HCT116 (cell line): ENCODE results near the gene ADARB2. TPM values are rescaled to one million over a fixed set of nuclear protein-coding genes. Genes with fewer than 3 reads are reported as not detected.

ENCODE experiments used
- ATAC-seq: fragments of 200-7000 bp; cut with Tn5 transposase; 2 replicates; pipeline ENCODE4 v1.9.1; 2020; ENCODE audit warnings: mild to moderate bottlenecking, moderate library complexity
- BruUV-seq: library from RNA; stranded (reverse); fragments of 400-500 nt; replicated peaks from 2 replicates; lab custom pipeline; 2021; lab: Mats Ljungman, UMichigan
- CTCF ChIA-PET: fragments of 300-600 bp; sonication (Branson Sonifier 250); formaldehyde crosslinking; loops from one replicate; lab custom pipeline; 2021; ENCODE audit warnings: antibody characterized with exemption; lab: Charles Lee
- POLR2A ChIA-PET: fragments of 300-600, 350-600 bp; sonication (Branson Sonifier 250); formaldehyde crosslinking; loops from one replicate; lab custom pipeline; 2021; ENCODE audit warnings: antibody characterized with exemption; lab: Charles Lee
- RAD21 ChIA-PET, 2 experiments: fragments of 300-600 bp; sonication (Branson Sonifier 250); formaldehyde crosslinking; loops; one replicate each; lab custom pipeline; 2023; ENCODE audit warnings: low total read pairs in 2 of 2; ENCODE audit not compliant: uncharacterized antibody in 2 of 2, unreplicated experiment in 2 of 2, low non-redundant PET in 1 of 2; lab: Charles Lee
- DNase-seq: peaks from one replicate; pipeline ENCODE4 v3.0.0-alpha.2; 2010; ENCODE audit warnings: low read depth, low spot score
- H2AFZ ChIP-seq: fragments of 200-600 bp; shearing (Covaris generic), sonication (generic); 2 replicates; pipeline ENCODE4 v1.6.1; 2017; ENCODE audit warnings: low read depth, mixed run types, mixed read lengths, antibody characterized with exemption, low read length; ENCODE audit not compliant: poor library complexity, severe bottlenecking
- H3K27ac ChIP-seq: 2 replicates; pipeline ENCODE4 v1.5.1; 2012; ENCODE audit warnings: low read depth, low read length
- H3K27me3 ChIP-seq: fragments of 200-600 bp; sonication (generic); 2 replicates; pipeline ENCODE4 v1.6.1; 2016; ENCODE audit warnings: mixed run types, low read length, mixed read lengths; ENCODE audit not compliant: insufficient read depth
- H3K36me3 ChIP-seq, 2 experiments: fragments of 200-500 bp in 1 of 2; fragments of 200-600 bp in 1 of 2; sonication (Bioruptor generic) in 1 of 2; sonication (generic) in 1 of 2; 2 replicates each; pipeline versions ENCODE4 v1.5.1 to v1.6.1; 2014 to 2016; ENCODE audit warnings: low read length in 2 of 2, inconsistent platforms in 1 of 2, mixed read lengths in 1 of 2, mixed run types in 1 of 2; ENCODE audit not compliant: insufficient read depth in 2 of 2, control insufficient read depth in 1 of 2
- H3K4me1 ChIP-seq, 2 experiments: fragments of 200-600 bp in 1 of 2; sonication (generic) in 1 of 2; 2 replicates each; pipeline versions ENCODE4 v1.5.1 to v1.6.1; 2012 to 2017; ENCODE audit warnings: low read length in 2 of 2, inconsistent platforms in 1 of 2, mild to moderate bottlenecking in 1 of 2, mixed read lengths in 1 of 2, mixed run types in 1 of 2, moderate library complexity in 1 of 2; ENCODE audit not compliant: insufficient read depth in 2 of 2, control insufficient read depth in 1 of 2
- H3K4me2 ChIP-seq: fragments of 200-600 bp; sonication (generic); 2 replicates; pipeline ENCODE4 v1.6.1; 2017; ENCODE audit warnings: mixed run types, low read length, mixed read lengths
- H3K4me3 ChIP-seq, 2 experiments: fragments of 200-600 bp in 1 of 2; sonication (generic) in 1 of 2; replicated peaks in 1 of 2; 2 replicates each; pipeline ENCODE4 v1.5.1; 2011 to 2016; ENCODE audit warnings: low read length in 2 of 2, control low read depth in 1 of 2, low read depth in 1 of 2, mild to moderate bottlenecking in 1 of 2, mixed read lengths in 1 of 2, mixed run types in 1 of 2
- H3K79me2 ChIP-seq: fragments of 200-600 bp; sonication (generic); 2 replicates; pipeline ENCODE4 v1.6.1; 2017; ENCODE audit warnings: mild to moderate bottlenecking, mixed run types, low read length, moderate library complexity, mixed read lengths; ENCODE audit not compliant: insufficient read depth
- H3K9ac ChIP-seq: fragments of 200-600 bp; sonication (generic); 2 replicates; pipeline ENCODE4 v1.6.1; 2016; ENCODE audit warnings: low read length, mixed read lengths
- H3K9me2 ChIP-seq: fragments of 200-600 bp; sonication (generic), shearing (Covaris generic); 2 replicates; pipeline ENCODE4 v1.6.1; 2017; ENCODE audit warnings: mixed run types, mild to moderate bottlenecking, moderate library complexity; ENCODE audit not compliant: insufficient read depth
- H3K9me3 ChIP-seq, 2 experiments: fragments of 200-500 bp in 1 of 2; fragments of 200-600 bp in 1 of 2; sonication (Bioruptor generic) in 1 of 2; sonication (generic) in 1 of 2; 2 replicates each; pipeline ENCODE4 v1.6.1; 2014 to 2017; ENCODE audit warnings: low read length in 2 of 2, mixed read lengths in 2 of 2, inconsistent platforms in 1 of 2, low read depth in 1 of 2, mild to moderate bottlenecking in 1 of 2, mixed run types in 1 of 2, moderate library complexity in 1 of 2; ENCODE audit not compliant: control insufficient read depth in 1 of 2, insufficient read depth in 1 of 2
- H4K20me1 ChIP-seq: fragments of 200-600 bp; sonication (generic), shearing (Covaris generic); 2 replicates; pipeline ENCODE4 v1.6.1; 2017; ENCODE audit warnings: mixed run types, mild to moderate bottlenecking, moderate library complexity; ENCODE audit not compliant: insufficient read depth
- CBX3 ChIP-seq: IDR thresholded peaks from 2 replicates; pipeline ENCODE4 v1.6.1; 2012; ENCODE audit warnings: low read depth
- CEBPB ChIP-seq: IDR thresholded peaks from 2 replicates; pipeline ENCODE4 v1.6.1; 2012; ENCODE audit warnings: low read depth
- EGR1 ChIP-seq: IDR thresholded peaks from 2 replicates; pipeline ENCODE4 v1.6.1; 2012; ENCODE audit warnings: low read depth
- ELF1 ChIP-seq: IDR thresholded peaks from 2 replicates; pipeline ENCODE4 v1.6.1; 2012; ENCODE audit warnings: low read depth, borderline replicate concordance
- EZH2 ChIP-seq: fragments of 200-600 bp; sonication (generic); IDR thresholded peaks from 2 replicates; pipeline ENCODE4 v1.6.1; 2017; ENCODE audit warnings: antibody characterized with exemption, mixed run types
- EZH2phosphoT487 ChIP-seq: fragments of 200-600 bp; IDR thresholded peaks from 2 replicates; pipeline ENCODE4 v1.6.1; 2018; ENCODE audit warnings: antibody characterized with exemption, borderline replicate concordance
- FOSL1 ChIP-seq: IDR thresholded peaks from 2 replicates; pipeline ENCODE4 v1.6.1; 2012; ENCODE audit warnings: low read depth
- JUND ChIP-seq: IDR thresholded peaks from 2 replicates; pipeline ENCODE4 v1.6.1; 2012
- POLR2AphosphoS5 ChIP-seq: IDR thresholded peaks from 2 replicates; pipeline ENCODE4 v1.6.1; 2011; ENCODE audit warnings: mild to moderate bottlenecking, low read depth, low read length, moderate library complexity
- RAD21 ChIP-seq: IDR thresholded peaks from 2 replicates; pipeline ENCODE4 v1.6.1; 2012; ENCODE audit warnings: low read depth, mild to moderate bottlenecking
- SIN3A ChIP-seq: IDR thresholded peaks from 2 replicates; pipeline ENCODE4 v1.6.1; 2012; ENCODE audit warnings: low read depth
- SP1 ChIP-seq: IDR thresholded peaks from 2 replicates; pipeline ENCODE4 v1.6.1; 2012; ENCODE audit warnings: low read depth
- TCF7L2 ChIP-seq: IDR thresholded peaks from 2 replicates; pipeline ENCODE4 v1.7.0; 2011; ENCODE audit warnings: borderline replicate concordance, inconsistent platforms; ENCODE audit not compliant: insufficient read depth, insufficient read length; ENCODE audit errors: extremely low read depth
- ZFX ChIP-seq: fragments of 450-650 bp; IDR thresholded peaks from 2 replicates; pipeline ENCODE4 v1.6.1; 2017
- ZNF274 ChIP-seq: fragments of 200-500 bp; sonication (Bioruptor generic); IDR thresholded peaks from 2 replicates; pipeline ENCODE4 v1.6.1; 2014; ENCODE audit warnings: mild to moderate bottlenecking, low read depth, low read length, inconsistent platforms
- intact Hi-C: fragments of 100-400 bp; cut with micrococcal nuclease; formaldehyde crosslinking; loops from 2 replicates; pipeline ENCODE4 v1.10.0; 2022
- total RNA-seq: library from RNA; stranded (reverse); gene quantifications from one replicate; pipeline ENCODE4 v1.2.1, GENCODE V29; 2021; ENCODE audit not compliant: unreplicated experiment
- TF ChIP-seq, protein P1 (sequence below), 3 experiments: fragments of 200-600 bp in 1 of 3; sonication (generic) in 1 of 3; IDR thresholded peaks in 2 of 3; conservative IDR thresholded peaks in 1 of 3; 2 replicates each; pipeline ENCODE4 v1.5.1; 2012 to 2017; ENCODE audit warnings: low read depth in 2 of 3, low read length in 2 of 3, antibody characterized with exemption in 1 of 3, borderline replicate concordance in 1 of 3, control low read depth in 1 of 3, mild to moderate bottlenecking in 1 of 3, mixed read lengths in 1 of 3, mixed run types in 1 of 3, moderate library complexity in 1 of 3; ENCODE audit not compliant: insufficient read depth in 1 of 3
- TF ChIP-seq, protein P2 (sequence below): IDR thresholded peaks from 2 replicates; pipeline ENCODE4 v1.6.1; 2011; ENCODE audit warnings: mild to moderate bottlenecking, low read length, moderate library complexity; ENCODE audit not compliant: insufficient replicate concordance; ENCODE audit errors: extremely low read depth
- TF ChIP-seq, protein P3 (sequence below): IDR thresholded peaks from 2 replicates; pipeline ENCODE4 v1.6.1; 2012
- TF ChIP-seq, protein P4 (sequence below): IDR thresholded peaks from 2 replicates; pipeline ENCODE4 v1.6.1; 2012; ENCODE audit warnings: low read depth
- TF ChIP-seq, protein P5 (sequence below): IDR thresholded peaks from 2 replicates; pipeline ENCODE4 v1.6.1; 2012

ADARB2 gene
- total RNA-seq, 1 experiment from 2014 or later, result not detected

DNA sequence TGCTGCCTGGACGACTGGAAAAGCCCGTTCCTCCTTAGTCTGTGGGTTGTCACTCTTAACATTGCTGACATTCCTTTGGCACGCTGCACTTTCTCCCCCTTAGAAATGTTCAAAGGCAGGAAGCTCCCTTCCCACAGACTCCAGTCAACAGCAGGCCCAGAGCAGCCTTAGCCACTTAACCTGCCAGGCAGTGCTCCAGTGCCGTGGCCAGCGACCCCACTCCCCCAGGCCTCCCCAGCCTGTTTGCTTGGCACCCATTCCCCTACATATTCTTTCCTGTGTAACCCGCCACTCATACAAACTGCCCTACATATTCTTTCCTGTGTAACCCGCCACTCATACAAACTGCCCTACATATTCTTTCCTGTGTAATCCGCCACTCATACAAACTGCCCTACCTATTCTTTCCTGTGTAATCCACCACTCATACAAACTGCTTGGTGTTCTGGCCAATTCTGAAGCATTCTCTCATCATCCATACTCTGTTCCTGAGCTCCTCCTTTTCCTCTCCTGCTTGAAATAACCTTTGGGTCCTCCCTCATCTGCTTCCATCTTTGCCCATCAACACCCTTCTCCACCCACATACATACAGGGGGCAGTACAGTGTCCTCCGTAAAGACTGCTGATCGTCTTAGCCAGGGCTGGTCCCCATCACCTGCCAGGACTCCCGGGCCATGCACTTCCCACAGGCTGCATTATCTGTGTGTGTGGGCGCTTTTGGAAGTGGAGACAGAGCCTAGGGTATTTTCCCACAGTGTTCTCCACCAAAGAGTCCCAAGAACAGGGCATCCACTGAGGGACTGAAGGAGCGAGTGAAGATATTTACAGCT is 57.3 kb downstream of the ADARB2 start:
- no peaks in the 10 kb centered on the region for H3K36me3 ChIP-seq
- H3K79me2 ChIP-seq, result no peaks in the 10 kb centered on the region
- TF ChIP-seq EZH2phosphoT487 (no peak), ELF1 (no peak), SIN3A (no peak), JUND (no peak), EGR1 (no peak), ZNF274 (no peak), TCF7L2 (no peak), CBX3 (no peak), POLR2AphosphoS5 (no peak), SP1 (no peak), CEBPB (no peak), FOSL1 (no peak), RAD21 (no peak), EZH2 (no peak), ZFX (no peak)
- TF ChIP-seq, protein P1, sequence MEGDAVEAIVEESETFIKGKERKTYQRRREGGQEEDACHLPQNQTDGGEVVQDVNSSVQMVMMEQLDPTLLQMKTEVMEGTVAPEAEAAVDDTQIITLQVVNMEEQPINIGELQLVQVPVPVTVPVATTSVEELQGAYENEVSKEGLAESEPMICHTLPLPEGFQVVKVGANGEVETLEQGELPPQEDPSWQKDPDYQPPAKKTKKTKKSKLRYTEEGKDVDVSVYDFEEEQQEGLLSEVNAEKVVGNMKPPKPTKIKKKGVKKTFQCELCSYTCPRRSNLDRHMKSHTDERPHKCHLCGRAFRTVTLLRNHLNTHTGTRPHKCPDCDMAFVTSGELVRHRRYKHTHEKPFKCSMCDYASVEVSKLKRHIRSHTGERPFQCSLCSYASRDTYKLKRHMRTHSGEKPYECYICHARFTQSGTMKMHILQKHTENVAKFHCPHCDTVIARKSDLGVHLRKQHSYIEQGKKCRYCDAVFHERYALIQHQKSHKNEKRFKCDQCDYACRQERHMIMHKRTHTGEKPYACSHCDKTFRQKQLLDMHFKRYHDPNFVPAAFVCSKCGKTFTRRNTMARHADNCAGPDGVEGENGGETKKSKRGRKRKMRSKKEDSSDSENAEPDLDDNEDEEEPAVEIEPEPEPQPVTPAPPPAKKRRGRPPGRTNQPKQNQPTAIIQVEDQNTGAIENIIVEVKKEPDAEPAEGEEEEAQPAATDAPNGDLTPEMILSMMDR (IDR thresholded peaks at IDR 0.05 in 2 of 3, conservative IDR thresholded peaks at IDR 0.05 in 1 of 3; ENCODE audit: borderline replicate concordance in 1 of 3, insufficient read depth in 1 of 3, low read depth in 2 of 3, low read length in 2 of 3), result no peak
- TF ChIP-seq, protein P2, sequence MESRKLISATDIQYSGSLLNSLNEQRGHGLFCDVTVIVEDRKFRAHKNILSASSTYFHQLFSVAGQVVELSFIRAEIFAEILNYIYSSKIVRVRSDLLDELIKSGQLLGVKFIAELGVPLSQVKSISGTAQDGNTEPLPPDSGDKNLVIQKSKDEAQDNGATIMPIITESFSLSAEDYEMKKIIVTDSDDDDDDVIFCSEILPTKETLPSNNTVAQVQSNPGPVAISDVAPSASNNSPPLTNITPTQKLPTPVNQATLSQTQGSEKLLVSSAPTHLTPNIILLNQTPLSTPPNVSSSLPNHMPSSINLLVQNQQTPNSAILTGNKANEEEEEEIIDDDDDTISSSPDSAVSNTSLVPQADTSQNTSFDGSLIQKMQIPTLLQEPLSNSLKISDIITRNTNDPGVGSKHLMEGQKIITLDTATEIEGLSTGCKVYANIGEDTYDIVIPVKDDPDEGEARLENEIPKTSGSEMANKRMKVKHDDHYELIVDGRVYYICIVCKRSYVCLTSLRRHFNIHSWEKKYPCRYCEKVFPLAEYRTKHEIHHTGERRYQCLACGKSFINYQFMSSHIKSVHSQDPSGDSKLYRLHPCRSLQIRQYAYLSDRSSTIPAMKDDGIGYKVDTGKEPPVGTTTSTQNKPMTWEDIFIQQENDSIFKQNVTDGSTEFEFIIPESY, result no peak
- TF ChIP-seq, protein P3, sequence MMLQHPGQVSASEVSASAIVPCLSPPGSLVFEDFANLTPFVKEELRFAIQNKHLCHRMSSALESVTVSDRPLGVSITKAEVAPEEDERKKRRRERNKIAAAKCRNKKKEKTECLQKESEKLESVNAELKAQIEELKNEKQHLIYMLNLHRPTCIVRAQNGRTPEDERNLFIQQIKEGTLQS, result no peak
- TF ChIP-seq, protein P4, sequence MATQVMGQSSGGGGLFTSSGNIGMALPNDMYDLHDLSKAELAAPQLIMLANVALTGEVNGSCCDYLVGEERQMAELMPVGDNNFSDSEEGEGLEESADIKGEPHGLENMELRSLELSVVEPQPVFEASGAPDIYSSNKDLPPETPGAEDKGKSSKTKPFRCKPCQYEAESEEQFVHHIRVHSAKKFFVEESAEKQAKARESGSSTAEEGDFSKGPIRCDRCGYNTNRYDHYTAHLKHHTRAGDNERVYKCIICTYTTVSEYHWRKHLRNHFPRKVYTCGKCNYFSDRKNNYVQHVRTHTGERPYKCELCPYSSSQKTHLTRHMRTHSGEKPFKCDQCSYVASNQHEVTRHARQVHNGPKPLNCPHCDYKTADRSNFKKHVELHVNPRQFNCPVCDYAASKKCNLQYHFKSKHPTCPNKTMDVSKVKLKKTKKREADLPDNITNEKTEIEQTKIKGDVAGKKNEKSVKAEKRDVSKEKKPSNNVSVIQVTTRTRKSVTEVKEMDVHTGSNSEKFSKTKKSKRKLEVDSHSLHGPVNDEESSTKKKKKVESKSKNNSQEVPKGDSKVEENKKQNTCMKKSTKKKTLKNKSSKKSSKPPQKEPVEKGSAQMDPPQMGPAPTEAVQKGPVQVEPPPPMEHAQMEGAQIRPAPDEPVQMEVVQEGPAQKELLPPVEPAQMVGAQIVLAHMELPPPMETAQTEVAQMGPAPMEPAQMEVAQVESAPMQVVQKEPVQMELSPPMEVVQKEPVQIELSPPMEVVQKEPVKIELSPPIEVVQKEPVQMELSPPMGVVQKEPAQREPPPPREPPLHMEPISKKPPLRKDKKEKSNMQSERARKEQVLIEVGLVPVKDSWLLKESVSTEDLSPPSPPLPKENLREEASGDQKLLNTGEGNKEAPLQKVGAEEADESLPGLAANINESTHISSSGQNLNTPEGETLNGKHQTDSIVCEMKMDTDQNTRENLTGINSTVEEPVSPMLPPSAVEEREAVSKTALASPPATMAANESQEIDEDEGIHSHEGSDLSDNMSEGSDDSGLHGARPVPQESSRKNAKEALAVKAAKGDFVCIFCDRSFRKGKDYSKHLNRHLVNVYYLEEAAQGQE, result no peak
- TF ChIP-seq, protein P5, sequence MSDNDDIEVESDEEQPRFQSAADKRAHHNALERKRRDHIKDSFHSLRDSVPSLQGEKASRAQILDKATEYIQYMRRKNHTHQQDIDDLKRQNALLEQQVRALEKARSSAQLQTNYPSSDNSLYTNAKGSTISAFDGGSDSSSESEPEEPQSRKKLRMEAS, result no peak
- no peak overlapping the region for H3K27ac ChIP-seq
- H2AFZ ChIP-seq, result no peak overlapping the region
- ChIA-PET CTCF (no interaction called here), RAD21 (no interaction called here), POLR2A (no interaction called here)
- no peaks in the 10 kb centered on the region for H3K4me1 ChIP-seq
- no peaks in the 10 kb centered on the region for H3K9me2 ChIP-seq
- no peak for ATAC-seq
- BruUV-seq, result no TSS peak
- H4K20me1 ChIP-seq, result no peaks in the 10 kb centered on the region
- DNase-seq, result no peak
- H3K9me3 ChIP-seq, result no peaks in the 10 kb centered on the region
- H3K27me3 ChIP-seq, result no peaks in the 10 kb centered on the region
- no peak overlapping the region for H3K4me3 ChIP-seq
- intact Hi-C loops, result no loop called here
- no peak overlapping the region for H3K4me2 ChIP-seq
- H3K9ac ChIP-seq, result no peak overlapping the region
